HuH-7 (cell line): Measurements from ENCODE around the gene PNPLA3.
A peak's percentile ranks its signal among the peaks of the same experiment; 100 is the strongest.
"Not testable (repeated sequence)": the region's sequence is repeated elsewhere in the genome, so short reads cannot be mapped to it uniquely, and the experiment has no call there.

Experiments used
- DNase-seq: peaks from one replicate; pipeline ENCODE4 v3.0.0; 2011; ENCODE audit warnings: low spot score

The PNPLA3 gene

DNA sequence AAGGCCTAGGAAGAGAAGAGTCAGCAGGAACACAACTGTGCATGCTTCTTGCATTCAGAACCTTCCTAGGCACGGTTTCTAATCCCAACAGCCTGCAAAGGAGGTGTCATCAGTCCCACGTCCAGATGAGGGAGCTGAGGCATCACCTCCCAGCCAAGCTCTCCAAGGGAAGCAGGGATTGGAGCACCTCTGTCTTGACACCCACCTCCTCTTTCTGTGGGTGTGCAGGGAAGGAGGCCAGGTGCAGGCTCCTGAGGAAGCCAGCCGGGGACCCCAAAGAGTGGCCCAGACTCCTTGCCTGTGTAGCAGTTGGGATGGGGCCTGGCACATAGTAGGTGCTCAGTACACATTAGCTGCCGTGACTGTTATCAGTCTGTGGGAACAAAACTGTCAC, 33.7 kb upstream of the PNPLA3 start:
- DNase-seq = peak; percentile 45

DNA sequence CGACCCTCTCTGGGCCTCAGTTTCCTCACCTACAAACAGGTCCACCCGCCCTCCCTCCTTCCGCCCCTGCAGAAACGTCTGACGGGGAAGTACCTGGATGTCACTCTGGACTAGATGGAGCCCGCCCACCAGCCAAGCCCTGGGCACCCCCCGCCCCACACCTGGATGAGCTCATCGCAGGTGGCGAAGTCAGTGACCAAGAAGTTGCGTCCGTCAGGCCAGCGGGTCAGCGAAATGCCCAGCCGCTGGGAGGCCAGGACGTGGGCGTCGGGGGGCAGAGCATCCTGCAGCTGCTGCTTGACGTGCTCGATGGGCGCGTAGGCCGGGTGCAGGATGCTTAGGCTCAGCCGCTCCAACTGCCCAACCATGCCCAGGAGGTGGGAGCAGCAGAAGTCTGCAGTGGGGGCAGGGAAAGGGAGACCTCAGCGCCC, 32.7 kb upstream of the PNPLA3 start:
- DNase-seq = no peak

DNA sequence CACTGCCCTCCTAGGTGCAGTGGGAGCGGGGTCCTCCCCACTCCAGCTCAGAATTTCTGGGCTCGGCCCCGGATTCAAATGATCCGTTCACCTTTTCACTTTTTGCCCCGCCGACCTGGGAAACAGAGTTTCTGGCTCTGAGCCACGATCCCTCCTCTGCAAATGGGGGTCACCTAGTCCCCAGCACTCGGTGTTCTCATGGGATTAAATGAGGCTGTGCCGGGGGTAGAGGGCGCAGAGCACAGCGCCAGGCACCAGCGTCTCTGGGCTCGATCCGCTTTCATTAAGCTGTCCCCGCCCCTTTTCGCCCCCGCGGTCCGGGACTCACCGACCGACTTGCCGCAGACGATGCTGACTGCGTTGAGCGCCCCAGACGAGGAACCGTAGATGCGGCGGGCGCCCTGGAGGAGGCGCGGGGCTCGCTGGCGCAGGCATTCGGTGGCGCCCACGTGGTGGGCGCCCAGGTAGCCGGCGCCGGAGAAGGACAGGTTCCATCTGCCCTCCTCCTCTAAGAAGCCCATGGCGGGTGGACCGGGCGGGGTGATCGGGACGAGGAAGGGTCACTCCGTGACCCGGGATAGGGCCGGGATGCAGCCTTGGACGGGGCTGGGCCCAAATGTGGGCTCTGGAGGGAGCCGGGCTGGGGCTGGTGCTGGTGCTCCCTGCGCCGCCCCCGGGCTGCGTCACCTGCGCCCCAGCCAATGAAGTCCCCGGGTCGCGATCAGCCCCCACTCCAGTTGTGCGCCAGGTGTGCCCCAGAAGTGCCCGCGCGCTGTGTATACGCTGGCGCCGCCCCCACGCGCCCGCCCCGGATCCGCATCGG, 32.0 kb upstream of the PNPLA3 start, which contains the start of gene PNPLA5:
PNPLA5 (minus strand) TSS at position 654 of the 823 bp plus-strand sequence; CDS start at position 521, 133 bp downstream.
- no peak for DNase-seq

DNA sequence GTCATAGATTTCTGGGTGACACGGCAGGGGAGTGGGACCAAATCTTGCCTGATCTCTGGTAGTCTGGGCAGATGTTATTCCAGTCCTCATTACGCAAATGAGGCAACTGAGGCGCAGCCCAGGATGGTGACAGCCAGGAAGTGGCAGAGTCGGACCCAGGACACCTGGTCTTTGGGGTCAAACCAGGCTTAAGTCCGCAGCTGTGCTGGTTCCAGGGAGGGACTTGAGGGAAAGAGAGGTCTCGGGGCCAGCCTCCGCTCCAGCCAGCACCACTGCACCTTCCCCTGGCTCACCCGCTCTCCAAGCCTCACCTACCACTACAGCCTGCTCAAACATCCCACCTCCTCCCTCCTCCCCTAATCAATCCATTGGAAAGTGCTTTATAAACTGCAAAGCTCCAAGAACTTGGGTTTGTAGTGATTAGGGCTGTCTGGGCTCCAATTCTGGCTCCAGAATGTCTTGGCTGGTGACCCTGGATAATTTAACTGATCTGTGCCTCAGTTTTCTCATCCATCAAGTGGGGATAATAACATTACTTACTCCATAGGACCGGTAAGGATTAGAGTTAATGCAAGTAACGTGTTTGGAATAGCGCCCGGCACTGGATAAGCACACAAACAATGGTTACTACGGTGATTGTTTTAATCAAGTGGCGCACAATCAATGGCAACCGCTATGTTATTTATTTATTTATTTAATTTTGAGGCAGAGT, 31.3 kb upstream of the PNPLA3 start:
- no peak for DNase-seq

DNA sequence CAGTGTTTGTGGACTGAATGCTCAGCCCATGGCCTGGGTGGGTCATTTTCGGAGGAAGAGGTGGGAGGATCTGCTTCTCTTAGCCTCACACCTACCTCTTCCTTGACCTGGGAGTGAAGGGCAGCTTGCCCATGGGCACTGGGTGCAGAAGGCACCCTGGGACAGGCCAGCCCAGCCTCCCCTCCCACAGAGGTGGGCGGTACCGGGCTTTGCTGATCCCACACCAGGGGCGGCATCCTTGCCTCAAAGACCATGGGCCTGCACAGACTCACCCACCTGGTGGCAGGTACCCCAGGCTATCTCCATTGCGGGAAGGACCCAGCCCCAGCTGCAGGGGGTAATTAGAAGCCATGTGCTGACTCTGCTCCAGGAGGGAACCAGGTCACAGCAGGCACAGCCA, 30.3 kb upstream of the PNPLA3 start:
- no peak for DNase-seq

DNA sequence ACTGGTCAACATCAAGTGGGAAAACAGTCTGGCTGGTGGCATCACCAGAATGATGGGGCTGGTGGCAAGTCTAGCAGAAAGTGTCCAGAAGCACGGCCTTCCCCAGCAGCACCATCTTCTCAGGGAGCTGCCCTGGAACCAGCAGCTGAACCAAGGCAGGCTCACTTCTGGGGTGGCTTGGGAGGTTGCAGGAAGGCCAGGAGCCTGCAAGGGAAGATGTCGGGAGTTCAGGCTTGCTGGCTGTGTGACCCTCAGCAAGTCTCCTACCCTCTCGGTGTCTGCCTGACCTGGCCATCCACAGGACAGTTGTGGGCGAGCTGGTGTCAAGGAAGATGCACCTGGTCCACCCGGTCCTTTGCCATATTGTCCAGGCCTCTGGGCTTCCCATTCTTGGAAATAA, 29.5 kb upstream of the PNPLA3 start:
- no peak for DNase-seq

DNA sequence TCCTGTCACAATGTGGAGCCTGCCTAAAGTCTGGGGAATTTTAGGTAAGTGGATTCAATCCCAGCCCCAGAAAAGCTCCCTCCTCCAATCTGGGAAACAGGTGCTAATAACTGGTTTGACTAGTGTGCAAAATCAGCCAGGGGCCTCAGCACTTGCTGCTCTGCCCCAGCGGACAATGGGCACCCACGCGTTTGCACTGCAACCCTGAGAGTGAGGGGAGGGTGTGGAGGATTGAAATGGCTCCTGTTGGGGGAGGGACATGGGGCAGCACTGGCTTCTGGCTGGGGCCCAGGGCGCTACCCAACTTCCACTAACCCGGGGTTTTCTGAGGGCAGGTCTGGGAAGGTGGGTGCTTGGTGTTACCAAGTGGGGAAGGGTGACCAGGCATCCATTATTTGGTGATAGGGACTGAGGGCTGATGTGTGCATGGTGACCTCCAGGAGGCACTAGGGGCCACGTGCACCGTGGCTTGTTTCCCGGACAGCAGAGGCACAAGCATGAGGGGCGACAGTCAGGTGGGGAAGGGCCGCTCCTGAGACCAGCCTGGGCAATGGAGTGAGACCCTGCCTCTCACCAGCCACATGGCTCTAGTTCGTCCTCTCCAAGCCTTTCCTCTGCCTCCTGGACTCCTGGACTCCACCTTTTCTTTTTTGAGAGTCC, 27.5 kb upstream of the PNPLA3 start:
- DNase-seq = no peak

DNA sequence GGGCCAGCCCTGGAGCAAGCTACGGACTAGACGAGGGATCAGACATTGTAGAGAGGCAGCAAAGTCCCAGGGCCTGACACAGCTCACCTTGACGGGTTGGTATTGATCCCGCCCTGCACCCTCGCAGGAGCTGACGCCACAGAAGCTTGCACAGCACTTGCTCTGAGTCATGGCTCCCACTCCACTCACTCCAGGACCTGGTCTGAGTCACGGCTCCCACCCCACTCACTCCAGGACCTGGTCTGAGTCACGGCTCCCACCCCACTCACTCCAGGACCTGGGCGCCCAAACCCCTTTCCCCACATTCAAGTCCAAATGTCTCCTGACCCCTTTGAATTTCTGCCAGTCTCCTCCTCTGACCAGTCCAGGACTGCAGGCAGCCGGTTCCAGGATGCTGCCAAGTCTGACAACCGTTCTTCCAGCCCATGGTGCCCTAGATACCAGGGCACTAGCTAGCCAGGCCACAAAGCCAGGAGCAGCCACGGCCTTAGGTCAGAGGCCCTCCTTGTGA, 25.8 kb upstream of the PNPLA3 start:
- DNase-seq = no peak

DNA sequence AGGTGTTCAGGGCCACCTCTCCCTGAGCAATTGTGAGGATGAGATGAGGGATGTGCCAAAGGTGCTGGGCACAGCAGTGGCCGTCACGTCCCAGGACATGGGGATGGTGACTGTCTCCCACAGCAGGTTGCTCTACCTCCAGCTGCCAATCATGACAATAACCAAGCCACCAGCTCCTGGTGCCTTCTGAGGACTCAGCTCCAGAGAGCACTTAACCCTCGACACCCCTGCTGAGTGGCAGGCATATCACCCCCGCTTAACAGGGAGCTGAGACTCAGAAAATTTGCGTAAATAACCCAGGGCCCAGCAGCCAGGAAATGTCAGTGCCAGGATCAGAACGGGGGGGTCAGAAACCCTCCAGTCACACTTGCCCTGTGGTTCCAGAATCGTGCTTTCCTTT, 23.4 kb upstream of the PNPLA3 start:
- DNase-seq = no peak

DNA sequence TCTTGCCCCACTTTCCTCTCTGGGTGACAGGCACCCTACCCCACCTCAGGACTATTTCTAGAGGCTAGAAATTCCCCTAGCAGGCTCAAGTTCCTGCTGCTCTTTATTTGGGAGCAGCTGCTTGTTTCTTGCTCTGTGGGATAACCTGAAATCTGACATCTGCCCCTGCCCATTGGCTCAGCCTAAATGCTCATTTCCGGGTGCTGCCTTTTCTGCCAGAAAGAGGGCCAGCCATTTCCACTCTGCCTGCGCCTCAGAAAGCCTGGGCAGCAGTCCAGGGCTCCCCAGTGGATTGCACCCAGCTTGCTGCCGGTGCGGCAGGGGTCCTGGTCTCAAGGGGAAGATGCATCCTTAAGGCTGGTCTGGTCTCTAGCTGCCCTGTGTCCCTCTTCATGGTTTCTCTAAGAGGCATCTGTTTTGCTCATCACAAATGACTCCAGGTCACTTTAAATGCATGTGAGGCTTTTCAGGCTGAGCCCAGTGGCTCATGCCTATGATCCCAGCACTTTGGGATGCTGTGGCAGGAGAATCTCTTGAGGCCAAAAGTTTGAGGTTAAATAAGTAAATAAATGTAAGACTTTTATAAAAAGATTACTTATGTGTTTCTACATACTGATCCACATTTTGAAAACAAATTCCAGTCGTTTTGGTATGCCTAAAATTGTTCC, 21.5 kb upstream of the PNPLA3 start:
- no peak for DNase-seq

DNA sequence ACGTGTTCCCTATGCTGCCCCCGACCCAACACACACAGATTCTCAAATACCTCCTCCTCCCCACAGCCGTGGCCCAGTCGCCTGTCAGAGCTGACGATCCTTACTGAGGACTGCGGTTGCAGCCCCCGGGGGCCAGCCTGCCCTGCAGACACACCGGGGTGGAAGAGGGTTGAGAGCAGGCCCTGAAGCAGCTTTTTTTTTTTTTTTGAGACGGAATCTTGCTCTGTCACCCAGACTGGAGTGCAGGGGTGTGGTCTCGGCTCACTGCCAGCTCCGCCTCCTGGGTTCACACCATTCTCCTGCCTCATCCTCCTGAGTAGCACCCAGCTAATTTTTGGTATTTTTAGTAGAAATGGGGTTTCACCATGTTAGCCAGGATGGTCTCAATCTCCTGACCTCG, 20.6 kb upstream of the PNPLA3 start:
- DNase-seq = not testable (repeated sequence)

DNA sequence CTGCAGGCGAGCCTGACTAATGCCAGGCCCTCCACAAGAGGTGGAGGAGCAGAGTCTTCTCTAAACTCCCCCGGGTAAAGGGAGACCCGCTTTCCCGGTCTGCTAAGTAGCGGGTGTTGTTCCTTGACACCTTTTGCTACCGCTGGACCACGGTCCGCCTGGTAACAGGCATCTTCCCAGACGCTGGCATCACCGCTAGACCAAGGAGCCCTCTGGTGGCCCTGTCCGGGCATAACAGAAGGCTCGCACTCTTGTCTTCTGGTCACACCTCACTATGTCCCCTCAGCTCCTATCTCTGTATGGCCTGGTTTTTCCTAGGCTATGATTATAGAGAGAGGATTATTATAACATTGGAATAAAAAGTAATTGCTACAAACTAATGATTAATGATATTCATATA, 19.2 kb upstream of the PNPLA3 start:
- DNase-seq = not testable (repeated sequence)

DNA sequence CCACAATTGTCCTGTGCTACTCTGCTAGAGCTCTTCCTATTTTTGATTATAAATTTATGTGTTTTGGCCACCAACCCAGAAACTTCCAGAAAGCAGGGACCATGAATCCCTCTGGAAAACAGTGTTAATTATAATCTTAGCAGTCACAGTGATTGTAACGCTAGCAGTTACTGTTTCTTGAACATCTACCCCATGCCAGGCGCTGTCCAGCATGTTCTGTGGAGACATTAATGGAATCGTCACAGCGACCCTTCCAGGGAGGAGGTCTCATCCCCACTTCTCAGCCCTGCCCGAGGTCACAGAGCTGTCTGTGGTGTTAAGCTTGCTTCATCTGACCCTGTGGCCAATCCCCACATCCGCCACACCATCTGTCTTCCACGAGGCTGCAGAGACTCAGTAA, 17.9 kb upstream of the PNPLA3 start:
- DNase-seq = no peak

DNA sequence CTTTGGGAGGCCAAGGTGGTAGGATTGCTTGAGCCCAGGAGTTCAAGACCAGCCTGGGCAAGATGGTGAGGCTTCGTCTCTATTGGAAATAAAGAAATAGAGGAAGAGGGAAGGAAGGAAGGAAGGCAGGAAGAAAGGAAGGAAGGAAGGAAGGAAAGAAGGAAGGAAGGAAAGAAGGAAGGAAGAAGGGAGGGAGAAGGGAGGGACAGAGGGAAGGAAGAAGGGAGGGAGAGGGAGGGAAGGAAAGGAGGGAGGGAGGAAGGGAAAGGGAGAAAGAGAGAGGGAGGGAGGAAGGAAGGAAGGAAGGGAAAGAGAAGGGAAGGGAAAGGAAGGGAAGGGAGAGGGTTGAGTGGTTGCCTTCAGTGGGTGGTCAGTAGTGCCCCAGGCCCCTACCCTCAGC, 13.9 kb upstream of the PNPLA3 start:
- no peak for DNase-seq

DNA sequence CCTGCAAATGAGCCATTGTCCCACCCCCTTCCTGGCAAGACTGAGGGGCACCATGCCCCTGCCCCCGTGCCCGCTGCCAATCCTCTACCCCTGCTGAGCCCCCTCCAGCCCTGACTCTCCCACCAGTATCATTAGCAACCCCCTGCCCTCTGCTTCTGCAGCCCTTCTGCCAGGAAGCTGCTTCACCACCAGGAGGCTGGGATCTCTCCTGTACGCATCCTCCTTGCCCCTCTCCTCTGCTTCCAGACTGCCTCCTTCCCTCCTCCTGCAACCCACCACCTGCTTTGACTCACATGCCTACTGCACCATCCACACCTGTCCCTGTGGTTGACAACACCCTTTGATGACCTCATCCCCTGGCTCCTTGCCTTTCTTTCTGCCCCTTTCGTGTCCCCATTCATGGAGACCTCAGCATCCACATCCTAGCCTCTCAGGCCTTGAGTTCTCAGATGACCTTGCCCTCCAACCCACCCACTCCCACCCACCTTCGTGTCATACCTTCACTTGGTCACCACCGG, 13.4 kb upstream of the PNPLA3 start:
- no peak for DNase-seq

DNA sequence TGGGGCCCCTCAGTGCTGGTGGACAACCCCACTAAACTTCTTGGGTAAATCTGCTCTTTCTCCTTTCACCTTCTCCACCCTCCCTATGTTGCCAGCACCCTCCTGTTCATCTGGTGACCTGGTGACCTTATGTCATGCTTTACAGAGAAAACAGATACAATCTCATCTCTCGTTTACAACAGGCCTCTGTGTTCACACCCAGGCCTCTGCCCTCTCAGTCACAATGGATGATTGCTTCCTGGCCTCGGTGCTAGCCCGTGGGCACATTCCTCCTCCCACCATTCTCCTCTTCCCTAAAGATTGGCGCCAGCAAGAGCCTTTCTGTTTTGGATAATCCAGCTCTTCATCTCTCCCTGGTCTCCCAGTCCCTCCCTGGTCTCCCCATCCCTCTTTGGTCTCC, 12.3 kb upstream of the PNPLA3 start:
- no peak for DNase-seq

DNA sequence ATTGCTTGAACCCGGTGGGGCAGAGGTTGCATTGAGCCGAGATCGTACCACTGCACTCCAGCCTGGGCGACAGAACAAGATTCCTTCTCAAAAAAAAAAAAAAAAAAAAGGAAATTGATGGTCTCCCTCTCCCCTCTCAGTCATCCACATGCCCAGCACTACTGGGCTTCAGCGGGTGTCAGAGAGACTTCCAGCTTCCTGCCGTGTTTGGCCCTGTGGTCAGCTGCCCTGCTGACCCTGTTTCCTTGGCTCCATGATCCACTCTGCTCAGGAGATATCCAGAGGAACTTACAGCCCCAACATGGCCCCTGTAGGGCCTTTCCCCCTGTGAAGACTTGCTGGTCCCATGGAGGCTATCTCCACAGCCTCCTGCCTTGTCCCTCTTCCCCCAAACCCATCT, 6.1 kb upstream of the PNPLA3 start:
- DNase-seq = no peak

DNA sequence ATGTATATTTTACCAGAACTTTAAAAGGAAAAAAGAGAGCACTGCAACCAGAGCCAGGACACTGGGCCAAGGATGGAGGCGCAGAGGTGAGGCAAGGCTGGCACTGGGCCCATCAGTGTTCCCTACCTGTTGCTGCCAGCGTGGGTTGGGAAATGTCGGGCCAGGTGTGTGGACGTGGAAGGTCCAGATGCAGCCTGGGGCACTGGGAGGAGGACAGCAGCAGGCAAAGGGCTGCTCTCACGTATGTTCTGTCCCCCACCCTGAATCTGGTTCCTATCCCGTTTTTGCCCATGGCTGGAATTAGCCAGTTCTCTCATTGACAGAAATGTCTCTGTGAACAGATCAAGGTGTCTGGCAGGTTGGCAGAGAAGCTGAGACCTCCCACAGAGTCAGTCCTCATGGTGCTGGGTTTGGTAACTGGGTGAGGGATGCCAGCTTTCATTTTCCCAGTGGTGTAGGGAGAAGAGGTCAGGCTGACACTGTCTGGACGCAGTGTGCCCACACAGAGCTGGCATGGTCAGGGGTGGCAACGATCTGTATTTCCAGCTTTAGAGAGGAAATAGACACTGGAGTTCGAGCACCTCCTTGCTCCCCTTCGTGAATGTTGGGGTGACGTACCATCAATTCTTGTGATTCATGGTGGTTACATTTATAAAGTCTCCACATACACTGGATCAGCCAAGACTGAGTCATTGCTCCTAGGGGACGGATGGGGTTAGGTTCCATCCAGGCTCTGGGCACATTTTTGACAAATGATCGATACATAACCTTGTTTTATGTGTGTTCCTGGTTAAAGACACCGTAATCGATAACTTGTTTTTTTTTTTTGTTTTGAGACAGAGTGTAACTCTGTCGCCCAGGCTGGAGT, 4.3 kb upstream of the PNPLA3 start:
- no peak for DNase-seq

DNA sequence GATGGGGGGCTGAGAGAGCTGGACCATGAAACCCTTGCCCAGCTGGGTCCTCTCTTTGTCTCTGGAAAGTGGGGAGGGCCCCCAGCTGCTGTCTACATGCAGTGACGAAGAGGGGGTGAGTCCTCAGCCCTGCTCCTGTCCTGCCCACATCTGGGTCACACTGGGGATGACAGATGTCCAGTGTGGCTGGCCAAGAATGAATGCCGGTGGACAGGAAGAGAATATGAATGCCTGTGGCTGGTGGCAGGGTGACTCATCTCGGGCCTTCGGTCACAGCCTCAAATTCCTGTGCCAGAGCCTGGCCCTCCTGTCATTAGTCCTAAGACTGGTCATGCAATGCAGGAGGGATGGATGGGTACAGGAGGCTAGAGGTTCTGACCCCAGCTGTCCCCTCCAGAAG, 2.2 kb upstream of the PNPLA3 start:
- DNase-seq = no peak

DNA sequence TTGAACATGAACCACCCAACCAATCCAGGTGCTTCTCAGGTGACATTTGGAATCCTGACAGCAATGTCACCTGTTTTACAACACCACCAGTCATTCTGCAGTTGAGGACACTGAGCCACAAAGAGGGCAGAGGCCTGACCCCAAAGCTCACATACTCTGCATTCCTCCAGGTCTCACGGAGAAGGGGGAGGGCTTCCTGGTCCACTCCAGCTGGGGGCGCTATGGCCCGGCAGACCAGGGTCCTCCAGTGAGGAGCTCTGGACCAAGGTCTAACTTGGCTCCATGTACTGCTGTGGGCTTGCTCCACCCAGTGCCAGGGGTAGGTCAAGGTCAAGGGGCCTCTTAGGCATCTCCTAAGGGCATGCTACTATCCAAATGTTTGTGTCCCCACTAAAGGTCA, 1.5 kb upstream of the PNPLA3 start:
- no peak for DNase-seq

DNA sequence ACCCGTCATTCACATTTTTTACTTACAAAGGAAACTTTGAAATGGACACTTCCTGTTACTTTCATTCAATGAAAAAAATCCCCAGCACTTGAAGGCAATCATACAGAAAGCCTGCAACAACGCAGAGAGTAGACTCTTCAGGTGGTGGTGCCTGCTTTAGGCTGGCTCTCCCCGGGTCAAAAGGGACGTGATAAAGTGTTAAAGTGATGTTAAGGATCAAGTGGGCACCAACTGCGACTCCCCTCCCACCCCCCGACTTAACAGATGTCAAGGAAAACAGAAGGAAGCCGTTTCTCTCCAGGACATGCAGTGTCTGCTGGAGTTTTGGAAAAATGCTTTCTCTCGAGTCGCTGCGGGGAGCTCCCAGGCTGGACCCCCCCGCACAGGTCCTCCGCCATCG, 414 bp upstream of the PNPLA3 start:
- peak; percentile 18 for DNase-seq
